Stimulated activated CD4-positive, alpha-beta T cell treated with anti-CD3 and anti-CD28 coated beads, TNF-alpha, amount 100 ng/mL, for 4 hours (primary cell): Measurements from ENCODE around the gene GRIN2C.
"Not testable (repeated sequence)": the region's sequence is repeated elsewhere in the genome, so short reads cannot be mapped to it uniquely, and the experiment has no call there.

ENCODE experiments used
- DNase-seq, 3 experiments: peaks; one replicate each; pipeline ENCODE4 v3.0.0-alpha.2; 2020; ENCODE audit warnings: low read depth in 3 of 3

Gene GRIN2C

DNA sequence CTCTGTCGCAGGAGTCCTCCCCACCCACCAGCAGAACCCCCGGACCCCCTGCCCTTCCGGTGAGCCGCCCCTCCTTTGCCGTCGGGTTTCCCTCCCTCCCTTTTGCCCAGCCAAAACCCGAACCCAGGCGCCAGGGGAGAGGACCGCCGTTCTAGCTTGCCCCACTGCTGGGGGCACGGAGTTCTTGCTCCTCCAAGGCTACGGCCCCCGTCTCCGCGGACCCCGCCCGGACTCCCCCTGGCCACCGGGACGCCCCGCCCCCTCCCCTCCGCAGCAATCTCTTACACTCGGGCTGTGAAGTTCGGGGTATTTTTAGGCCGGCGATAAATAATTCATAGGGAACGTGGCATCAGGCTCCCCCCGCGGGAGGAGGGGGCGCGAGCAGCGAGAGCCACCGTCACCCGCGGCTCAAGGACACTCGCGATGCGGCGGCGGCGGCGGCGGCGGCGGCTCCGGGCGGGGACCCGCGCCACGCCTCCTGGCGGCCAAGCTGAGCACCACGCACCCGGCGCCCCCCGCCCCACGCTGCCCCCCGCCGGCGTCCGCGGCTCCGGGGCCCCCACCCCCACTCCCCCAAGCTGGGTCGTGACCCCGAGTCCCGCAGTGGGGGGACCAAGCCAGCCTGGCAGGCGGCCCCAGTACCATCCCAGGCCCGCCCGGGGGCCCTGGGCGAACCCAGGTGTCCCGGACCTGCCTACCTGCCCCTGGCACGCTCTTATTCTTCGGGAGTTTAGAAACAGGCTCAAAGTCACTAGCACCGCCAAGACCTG, at the start of gene GRIN2C:
Gene GRIN2C (minus strand): TSS at position 427 of the 770 bp plus-strand sequence. CDS start 4,793 bp downstream, outside the sequence.
- DNase-seq = no peak

DNA sequence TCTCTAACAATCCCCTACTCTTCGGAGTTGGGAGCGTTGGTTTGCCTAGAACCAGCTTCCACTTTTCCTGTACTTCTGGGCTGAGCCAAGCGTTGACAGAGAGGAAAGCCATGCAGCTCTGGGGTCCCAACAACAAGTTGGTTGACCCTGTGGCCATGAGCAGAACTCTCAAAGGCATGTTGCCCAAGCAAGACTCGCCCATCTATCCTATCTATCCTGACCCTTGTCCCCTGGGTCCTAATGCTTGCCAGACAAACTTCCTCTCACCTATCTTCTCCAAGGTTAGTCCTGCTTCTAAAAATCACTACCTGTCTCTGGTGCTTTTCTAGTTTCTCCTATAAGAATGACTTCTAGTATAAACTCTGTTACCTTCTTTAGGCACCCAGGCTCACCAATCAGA, 49.4 kb upstream of the GRIN2C start:
- DNase-seq = not testable (repeated sequence)

DNA sequence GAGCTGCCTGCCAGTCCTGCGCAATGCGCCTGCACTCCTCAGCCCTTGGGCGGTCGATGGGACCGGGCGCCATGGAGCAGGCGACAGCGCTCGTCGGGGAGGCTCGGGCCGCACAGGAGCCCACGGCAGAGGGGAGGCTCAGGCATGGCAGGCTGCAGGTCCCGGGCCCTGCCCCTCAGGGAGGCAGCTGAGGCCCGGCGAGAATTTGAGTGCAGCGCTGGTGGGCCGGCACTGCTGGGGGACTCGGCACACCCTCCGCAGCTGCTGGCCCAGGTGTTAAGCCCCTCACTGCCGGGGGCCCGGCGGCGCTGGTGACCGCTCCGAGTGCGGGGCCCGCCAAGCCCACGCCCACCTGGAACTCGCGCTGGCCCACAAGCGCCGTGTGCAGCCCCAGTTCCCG, 47.3 kb upstream of the GRIN2C start:
- no peak for DNase-seq

DNA sequence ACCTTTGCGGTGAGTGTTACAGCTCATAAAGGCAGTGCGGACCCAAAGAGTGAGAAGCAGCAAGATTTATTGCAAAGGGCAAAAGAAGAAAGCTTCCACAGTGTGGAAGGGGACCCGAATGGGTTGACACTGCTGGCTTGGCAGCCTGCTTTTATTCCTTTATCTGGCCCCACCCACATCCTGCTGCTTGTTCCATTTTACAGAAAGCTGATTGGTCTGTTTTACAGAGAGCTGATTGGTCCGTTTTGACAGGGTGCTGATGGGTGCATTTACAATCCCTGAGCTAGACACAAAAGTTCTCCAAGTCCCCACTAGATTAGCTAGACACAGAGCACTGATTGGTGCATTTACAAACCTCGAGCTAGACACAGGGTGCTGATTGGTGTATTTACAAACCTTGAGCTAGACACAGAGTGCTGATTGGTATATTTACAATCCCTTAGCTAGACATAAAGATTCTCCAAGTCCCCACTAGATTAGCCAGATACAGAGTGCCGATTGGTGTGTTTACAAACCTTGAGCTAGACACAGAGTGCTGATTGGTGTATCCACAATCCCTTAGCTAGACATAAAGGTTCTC, 46.6 kb upstream of the GRIN2C start:
- DNase-seq = not testable (repeated sequence)

DNA sequence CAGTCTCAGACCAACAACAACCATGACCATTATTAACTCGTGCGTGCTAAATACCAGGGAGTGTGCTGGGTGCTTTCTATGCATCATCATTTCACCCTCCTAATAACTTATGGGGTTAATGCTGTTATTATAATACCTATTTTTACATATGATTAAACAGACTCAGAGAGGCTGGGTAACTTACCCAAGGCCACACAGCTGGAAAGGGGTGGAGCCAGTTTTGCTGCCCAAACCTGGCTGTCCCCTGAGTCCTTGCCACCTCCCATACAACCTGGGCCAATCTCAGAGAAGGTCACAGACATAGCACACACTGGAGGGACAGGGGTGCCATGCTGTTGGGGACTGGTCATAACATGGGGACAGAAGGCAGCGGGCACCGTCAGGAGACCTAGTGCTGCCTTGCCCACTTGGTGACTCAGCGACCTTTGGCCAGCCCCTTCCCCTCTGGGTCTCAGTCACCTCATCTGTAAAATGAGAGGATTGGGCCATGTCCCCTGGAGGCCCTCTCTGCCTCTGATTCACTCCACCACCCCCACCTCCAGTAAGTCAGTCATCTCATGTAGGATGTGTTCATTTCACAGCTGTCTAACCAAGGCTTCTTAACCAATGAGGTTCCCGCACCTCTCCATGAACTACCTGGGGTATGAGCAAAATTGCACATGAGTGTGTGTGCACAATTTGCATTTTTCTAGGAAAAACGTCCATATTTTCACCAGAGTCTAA, 45.2 kb upstream of the GRIN2C start:
- no peak for DNase-seq

DNA sequence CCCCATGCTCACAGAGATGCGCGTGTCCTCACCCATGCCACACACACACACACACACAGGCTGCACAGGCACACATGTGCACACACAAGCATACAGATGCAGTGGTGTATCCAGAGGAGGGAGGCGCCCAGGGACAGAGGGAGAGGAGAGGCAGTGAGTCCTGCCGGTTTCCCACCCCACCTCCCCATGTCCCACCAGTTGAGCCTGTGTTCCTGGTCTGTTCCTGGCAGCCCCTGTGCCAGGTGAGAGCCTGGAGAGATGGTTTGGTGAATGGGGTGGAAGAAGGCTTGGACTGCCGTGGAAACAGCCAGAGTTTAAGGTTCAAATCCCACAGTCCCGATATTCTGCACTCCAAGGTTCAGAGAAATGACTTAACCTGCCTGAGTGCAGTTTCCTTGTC, 44.0 kb upstream of the GRIN2C start:
- no peak for DNase-seq

- DNase-seq = no peak
Observed at GRCh38 chr17:74903034-74903433, 43.3 kb upstream of the GRIN2C start.

GRCh38 chr17:74901353-74902135, 41.9 kb upstream of the GRIN2C start:
- DNase-seq = no peak

GRCh38 chr17:74900208-74900607, 40.5 kb upstream of the GRIN2C start:
- DNase-seq = no peak

DNA sequence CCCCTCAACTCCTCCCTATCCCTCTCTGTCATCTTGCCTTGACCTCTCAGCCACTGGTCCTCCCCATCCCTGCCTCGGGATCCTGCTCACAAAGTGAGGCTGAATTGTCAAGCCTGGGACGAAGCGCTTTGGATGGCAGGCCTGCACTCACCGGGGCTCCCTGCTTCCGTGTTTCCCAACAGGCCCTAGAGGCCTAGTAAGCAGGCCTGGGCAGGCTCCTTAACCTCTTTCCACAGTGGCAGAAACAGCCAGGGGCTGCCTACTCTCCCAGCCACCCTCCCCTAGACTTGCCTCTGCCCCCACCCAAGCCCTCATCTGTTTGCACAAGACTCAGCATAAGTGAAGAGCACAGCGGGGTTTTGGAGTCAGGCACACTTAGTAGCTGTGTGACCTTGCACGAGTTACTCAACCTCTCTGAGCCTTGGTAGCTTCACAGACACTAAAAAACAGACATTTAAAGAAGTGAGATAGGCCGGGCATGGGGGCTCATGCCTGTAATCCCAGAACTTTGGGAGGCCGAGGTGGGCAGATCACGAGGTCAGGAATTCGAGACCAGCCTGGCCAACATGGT, 38.8 kb upstream of the GRIN2C start:
- no peak for DNase-seq

DNA sequence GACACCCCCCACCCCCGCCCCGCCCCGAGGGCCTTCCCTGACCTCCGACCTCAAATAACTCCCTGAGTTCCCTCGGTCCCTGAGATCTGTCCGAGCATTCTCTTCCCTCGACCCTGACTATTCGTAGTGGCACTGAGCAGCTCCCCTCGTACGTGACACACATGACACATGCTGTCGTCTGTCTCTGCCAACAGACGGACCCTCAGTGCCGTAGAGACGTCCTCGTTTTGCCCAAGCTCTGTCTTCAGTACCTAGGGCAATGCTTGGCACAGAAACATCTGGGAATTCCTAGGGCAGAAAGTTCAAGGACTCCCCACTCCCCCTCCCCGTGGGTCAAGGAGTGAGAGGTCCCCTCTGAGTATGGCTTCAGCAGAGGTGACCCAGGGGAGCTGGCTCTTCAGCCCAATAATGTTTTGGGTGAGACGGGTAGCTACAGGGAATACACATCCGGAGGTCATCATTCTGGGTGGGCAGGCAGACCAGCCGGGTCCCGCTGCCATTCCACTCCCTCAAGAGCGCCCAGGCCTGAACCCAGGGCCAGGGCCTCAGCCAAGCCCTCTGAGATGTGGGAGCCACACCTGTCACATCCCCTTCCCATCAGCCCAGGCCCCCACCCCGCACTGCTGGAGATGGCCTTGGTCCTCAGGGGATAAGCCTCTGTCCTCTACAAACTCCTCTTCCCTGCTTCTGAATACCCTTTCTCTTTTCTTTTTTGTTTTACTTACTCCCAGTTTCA, 34.4 kb upstream of the GRIN2C start:
- no peak for DNase-seq

- no peak for DNase-seq
Observed at GRCh38 chr17:74892974-74893911, 33.6 kb upstream of the GRIN2C start, which contains the start of gene FADS6. Gene FADS6 (minus strand): TSS chr17:74893633. CDS start chr17:74893595, 38 bp downstream.

DNA sequence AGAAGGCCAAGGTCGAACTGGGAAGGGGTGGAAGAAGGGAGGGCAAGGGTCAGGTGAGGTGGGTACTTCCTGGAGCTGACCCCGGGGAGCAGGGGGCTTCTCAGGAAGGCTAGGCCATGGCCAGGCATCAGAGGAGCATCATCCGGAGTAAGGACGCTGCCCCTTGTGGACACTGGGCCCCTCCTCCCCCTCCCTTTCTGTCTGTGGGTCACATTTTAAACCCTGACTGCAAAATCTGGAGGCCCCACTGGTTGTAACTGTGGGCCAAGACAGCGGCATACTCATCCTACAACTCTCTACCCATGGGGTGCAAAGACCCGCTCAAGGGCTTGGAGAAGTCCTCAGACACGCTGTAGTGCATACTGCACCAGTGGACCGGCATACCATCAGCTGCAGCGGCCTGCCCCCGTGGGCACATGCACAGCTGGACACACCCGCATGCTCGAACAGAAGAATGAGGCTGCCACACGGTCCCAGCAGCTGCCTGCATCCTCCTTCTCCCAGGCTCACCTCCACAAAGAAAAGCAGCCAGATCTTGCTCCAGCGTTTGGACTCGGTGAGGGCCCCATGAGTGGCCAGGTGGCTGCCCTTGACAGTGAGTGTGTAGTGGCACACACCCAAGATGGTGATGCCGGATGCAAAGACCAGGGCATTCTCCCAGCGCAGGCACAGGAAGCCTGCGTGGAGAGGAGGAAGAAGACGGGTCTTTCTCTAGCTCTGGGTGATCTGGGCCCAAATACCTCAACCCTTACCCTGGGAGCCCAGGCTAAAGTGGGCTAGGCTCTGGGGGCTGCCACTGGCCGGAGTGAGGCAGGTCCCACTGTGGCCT, 32.5 kb upstream of the GRIN2C start:
- no peak for DNase-seq

GRCh38 chr17:74890554-74890953, 30.9 kb upstream of the GRIN2C start:
- no peak for DNase-seq

DNA sequence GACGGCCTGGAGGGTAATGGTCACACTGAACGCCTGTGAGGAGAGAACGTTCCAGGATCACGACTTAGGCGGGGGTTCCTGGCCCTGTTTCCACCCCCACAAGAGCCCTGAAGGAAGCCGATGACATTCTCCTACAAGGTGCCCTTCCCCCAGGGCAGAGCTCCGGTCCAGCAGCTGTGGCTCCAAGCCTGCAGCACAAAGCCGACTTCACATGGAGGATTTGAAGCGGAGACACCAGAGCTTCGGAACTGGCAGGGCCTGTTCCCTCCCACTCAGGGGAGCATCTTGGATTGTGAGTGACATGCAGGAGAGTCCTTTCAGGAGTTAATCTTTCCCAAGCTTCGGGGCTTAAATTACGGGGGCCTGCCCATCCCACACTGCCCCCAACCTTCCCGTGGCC, 28.8 kb upstream of the GRIN2C start:
- no peak for DNase-seq

GRCh38 chr17:74883241-74883745, 23.6 kb upstream of the GRIN2C start:
- DNase-seq = no peak

GRCh38 chr17:74882517-74883240, 23.0 kb upstream of the GRIN2C start:
- DNase-seq = no peak

GRCh38 chr17:74881073-74881472, 21.4 kb upstream of the GRIN2C start:
- no peak for DNase-seq
